DND-41 (cell line): Measurements from ENCODE around the gene MAP3K7CL.

Experiments used
- CTCF ChIP-seq: IDR thresholded peaks from 2 replicates; pipeline ENCODE4 v1.5.1; 2012; ENCODE audit warnings: borderline replicate concordance, low read length, moderate library complexity, mild to moderate bottlenecking; ENCODE audit not compliant: poor library complexity, severe bottlenecking; ENCODE audit errors: extremely low read depth
- EZH2 ChIP-seq: IDR thresholded peaks from 3 replicates; pipeline ENCODE4 v1.6.1; 2012; ENCODE audit warnings: borderline replicate concordance, low read depth, mild to moderate bottlenecking, moderate library complexity, low read length, inconsistent platforms; ENCODE audit not compliant: severe bottlenecking

DNA sequence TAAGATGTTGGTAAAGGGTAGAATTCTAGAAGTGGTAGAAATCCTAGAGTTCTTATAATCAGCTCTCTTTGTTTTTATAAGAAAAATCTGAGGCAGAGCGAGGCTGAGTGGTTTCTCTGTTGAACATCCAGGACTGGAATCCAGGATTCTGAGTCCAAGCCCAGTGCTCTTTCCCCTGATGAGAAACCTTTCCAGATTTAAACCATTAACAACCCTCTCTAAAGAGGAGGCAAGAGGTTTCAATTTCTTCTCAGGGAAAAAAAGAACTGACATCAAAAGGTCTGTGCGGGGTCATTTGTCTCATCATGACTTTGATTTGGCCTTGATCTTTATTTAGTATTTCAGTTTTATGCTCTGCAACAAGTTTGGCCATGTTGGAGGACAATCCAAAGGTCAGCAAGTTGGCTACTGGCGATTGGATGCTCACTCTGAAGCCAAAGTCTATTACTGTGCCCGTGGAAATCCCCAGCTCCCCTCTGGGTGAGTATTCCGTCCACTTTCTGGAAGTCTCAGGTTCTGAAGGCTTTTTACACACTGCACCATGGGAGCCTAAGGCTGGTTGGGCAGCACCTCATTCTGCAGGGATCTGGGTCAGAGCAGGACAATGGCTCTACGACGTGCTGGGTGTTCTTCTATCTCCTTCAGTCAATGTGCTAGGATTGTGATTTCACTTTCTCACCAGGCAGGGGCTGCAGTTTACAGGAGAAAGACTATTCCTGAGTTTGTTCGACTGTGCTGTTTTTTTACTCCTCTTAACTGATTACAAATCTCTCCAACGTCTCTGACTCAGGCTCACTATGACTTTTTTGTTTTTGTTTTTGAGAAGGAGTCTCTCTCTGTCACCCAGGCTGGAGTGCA is 38.1 kb upstream of the MAP3K7CL start:
- TF ChIP-seq CTCF: peak; percentile 23
- TF ChIP-seq EZH2: no peak
